MM.1S (cell line): ENCODE measurements around the gene CNBD2.

ENCODE experiments used
- DNase-seq: peaks from one replicate; pipeline ENCODE4 v3.0.0-alpha.2; 2015
- H2AFZ ChIP-seq: fragments of 300-600 bp; sonication (generic); 2 replicates; pipeline ENCODE4 v1.6.0; 2016; ENCODE audit warnings: antibody characterized with exemption, low read length
- H3F3A ChIP-seq: fragments of 300-600 bp; sonication (generic); 2 replicates; pipeline ENCODE4 v1.6.1; 2016; ENCODE audit warnings: mild to moderate bottlenecking, antibody characterized with exemption, low read length, moderate library complexity, mixed read lengths; ENCODE audit not compliant: insufficient read depth
- H3K27ac ChIP-seq: fragments of 300-600 bp; sonication (generic); 2 replicates; pipeline ENCODE4 v1.5.1; 2016; ENCODE audit warnings: mild to moderate bottlenecking, low read length
- H3K27me3 ChIP-seq: fragments of 300-600 bp; sonication (generic); replicated peaks from 2 replicates; pipeline ENCODE4 v1.6.0; 2016; ENCODE audit warnings: low read length; ENCODE audit not compliant: insufficient read depth
- H3K36me3 ChIP-seq: fragments of 300-600 bp; sonication (generic); replicated peaks from 2 replicates; pipeline ENCODE4 v1.6.1; 2016; ENCODE audit warnings: mild to moderate bottlenecking, low read length, mixed read lengths; ENCODE audit not compliant: insufficient read depth
- H3K4me1 ChIP-seq: fragments of 300-600 bp; sonication (generic); 2 replicates; pipeline ENCODE4 v1.6.1; 2016; ENCODE audit warnings: low read length, mixed read lengths
- H3K4me2 ChIP-seq: fragments of 300-600 bp; sonication (generic); 2 replicates; pipeline ENCODE4 v1.6.0; 2016; ENCODE audit warnings: low read depth, low read length
- H3K4me3 ChIP-seq: fragments of 300-600 bp; sonication (generic); 2 replicates; pipeline ENCODE4 v1.5.1; 2016; ENCODE audit warnings: low read length, mixed read lengths
- H3K79me2 ChIP-seq: fragments of 300-600 bp; sonication (generic); 2 replicates; pipeline ENCODE4 v1.6.1; 2016; ENCODE audit warnings: mixed run types, low read length, mixed read lengths
- H3K9ac ChIP-seq: fragments of 300-600 bp; sonication (generic); 2 replicates; pipeline ENCODE4 v1.6.1; 2016; ENCODE audit warnings: low read length, mixed read lengths
- H3K9me2 ChIP-seq: fragments of 300-600 bp; sonication (generic); replicated peaks from 2 replicates; pipeline ENCODE4 v1.6.1; 2016; ENCODE audit warnings: mild to moderate bottlenecking, low read length, mixed read lengths; ENCODE audit not compliant: insufficient read depth
- H3K9me3 ChIP-seq: fragments of 300-600 bp; sonication (generic); replicated peaks from 2 replicates; pipeline ENCODE4 v1.6.1; 2016; ENCODE audit warnings: mild to moderate bottlenecking, low read length, mixed read lengths; ENCODE audit not compliant: insufficient read depth
- H4K20me1 ChIP-seq: fragments of 300-600 bp; sonication (generic); 2 replicates; pipeline ENCODE4 v1.6.1; 2016; ENCODE audit warnings: mild to moderate bottlenecking, low read length, moderate library complexity, mixed read lengths; ENCODE audit not compliant: insufficient read depth
- CTCF ChIP-seq: fragments of 300-600 bp; sonication (generic); IDR thresholded peaks from 2 replicates; pipeline ENCODE4 v1.5.1; 2016; ENCODE audit warnings: antibody characterized with exemption, low read length, mixed read lengths
- EZH2 ChIP-seq: fragments of 300-600 bp; sonication (generic); optimal IDR thresholded peaks from 2 replicates; pipeline ENCODE3; 2017; ENCODE audit warnings: low read depth, mild to moderate bottlenecking, antibody characterized with exemption, low read length, mixed read lengths
- EZH2phosphoT487 ChIP-seq: fragments of 300-600 bp; sonication (generic); IDR thresholded peaks from 2 replicates; pipeline ENCODE4 v1.6.1; 2018; ENCODE audit warnings: antibody characterized with exemption, low read length

CNBD2 gene

GRCh38 chr20:35988910-35989463, 20.6 kb downstream of the CNBD2 start:
- Histone ChIP-seq H3K9me3 (no peaks in the 10 kb centered on the region), H4K20me1 (no peaks in the 10 kb centered on the region), H3K9ac (no peak overlapping the region), H3K4me3 (no peak overlapping the region), H3K4me2 (no peak overlapping the region), H3F3A (no peaks in the 10 kb centered on the region), H3K27me3 (0 out of 2 replicates have a peak, but pooled peaks cover 4% of the 10 kb centered on the region), H2AFZ (no peak overlapping the region), H3K9me2 (no peaks in the 10 kb centered on the region), H3K36me3 (no peaks in the 10 kb centered on the region), H3K27ac (no peak overlapping the region), H3K79me2 (no peaks in the 10 kb centered on the region), H3K4me1 (no peaks in the 10 kb centered on the region)
- DNase-seq, result no peak
- TF ChIP-seq EZH2phosphoT487, result no peak
- TF ChIP-seq CTCF, result no peak
- TF ChIP-seq EZH2, result no peak

- Histone ChIP-seq H4K20me1 (no peaks in the 10 kb centered on the region), H2AFZ (no peak overlapping the region), H3K9me2 (no peaks in the 10 kb centered on the region), H3K36me3 (no peaks in the 10 kb centered on the region), H3K27me3 (0 out of 2 replicates have a peak, but pooled peaks cover 4% of the 10 kb centered on the region), H3K27ac (no peak overlapping the region), H3K9me3 (no peaks in the 10 kb centered on the region), H3K79me2 (no peaks in the 10 kb centered on the region), H3K9ac (no peak overlapping the region), H3K4me2 (no peak overlapping the region), H3F3A (no peaks in the 10 kb centered on the region), H3K4me3 (no peak overlapping the region), H3K4me1 (no peaks in the 10 kb centered on the region)
- peak; percentile 46 for DNase-seq
- TF ChIP-seq EZH2 (no peak), EZH2phosphoT487 (no peak), CTCF (peak; percentile 41)
Observed at GRCh38 chr20:35991142-35991771, 22.9 kb downstream of the CNBD2 start.

- Histone ChIP-seq H3K9me3 (no peaks in the 10 kb centered on the region), H2AFZ (0 out of 2 replicates have a peak overlapping the region, but pooled peaks have one; percentile 52), H3K4me3 (no peak overlapping the region), H3K9me2 (no peaks in the 10 kb centered on the region), H3K4me2 (peak overlapping the region; percentile 52; the same call in 1 of the 2 replicates), H3K79me2 (no peaks in the 10 kb centered on the region), H3K4me1 (no peaks in the 10 kb centered on the region), H3F3A (no peaks in the 10 kb centered on the region), H3K27me3 (0 out of 2 replicates have a peak, but pooled peaks cover 4% of the 10 kb centered on the region), H4K20me1 (no peaks in the 10 kb centered on the region), H3K36me3 (no peaks in the 10 kb centered on the region), H3K9ac (no peak overlapping the region), H3K27ac (no peak overlapping the region)
- peak; percentile 74 for DNase-seq
- peak; percentile 81 for TF ChIP-seq CTCF
- TF ChIP-seq EZH2phosphoT487, result no peak
Observed at GRCh38 chr20:35992713-35993335, 24.4 kb downstream of the CNBD2 start.
